ENCODE measurements around the gene DGKQ. TPM values are rescaled to one million over a fixed set of nuclear protein-coding genes. Genes with fewer than 3 reads are reported as not detected.

The DGKQ gene, protein sequence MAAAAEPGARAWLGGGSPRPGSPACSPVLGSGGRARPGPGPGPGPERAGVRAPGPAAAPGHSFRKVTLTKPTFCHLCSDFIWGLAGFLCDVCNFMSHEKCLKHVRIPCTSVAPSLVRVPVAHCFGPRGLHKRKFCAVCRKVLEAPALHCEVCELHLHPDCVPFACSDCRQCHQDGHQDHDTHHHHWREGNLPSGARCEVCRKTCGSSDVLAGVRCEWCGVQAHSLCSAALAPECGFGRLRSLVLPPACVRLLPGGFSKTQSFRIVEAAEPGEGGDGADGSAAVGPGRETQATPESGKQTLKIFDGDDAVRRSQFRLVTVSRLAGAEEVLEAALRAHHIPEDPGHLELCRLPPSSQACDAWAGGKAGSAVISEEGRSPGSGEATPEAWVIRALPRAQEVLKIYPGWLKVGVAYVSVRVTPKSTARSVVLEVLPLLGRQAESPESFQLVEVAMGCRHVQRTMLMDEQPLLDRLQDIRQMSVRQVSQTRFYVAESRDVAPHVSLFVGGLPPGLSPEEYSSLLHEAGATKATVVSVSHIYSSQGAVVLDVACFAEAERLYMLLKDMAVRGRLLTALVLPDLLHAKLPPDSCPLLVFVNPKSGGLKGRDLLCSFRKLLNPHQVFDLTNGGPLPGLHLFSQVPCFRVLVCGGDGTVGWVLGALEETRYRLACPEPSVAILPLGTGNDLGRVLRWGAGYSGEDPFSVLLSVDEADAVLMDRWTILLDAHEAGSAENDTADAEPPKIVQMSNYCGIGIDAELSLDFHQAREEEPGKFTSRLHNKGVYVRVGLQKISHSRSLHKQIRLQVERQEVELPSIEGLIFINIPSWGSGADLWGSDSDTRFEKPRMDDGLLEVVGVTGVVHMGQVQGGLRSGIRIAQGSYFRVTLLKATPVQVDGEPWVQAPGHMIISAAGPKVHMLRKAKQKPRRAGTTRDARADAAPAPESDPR
- total RNA-seq (ENCODE audit: low replicate concordance): 9.9 and 13.7 TPM in 2 replicates

GRCh38 chr4:973431-974397, at the start of gene DGKQ:
DGKQ (minus strand) TSS chr4:973569; CDS start chr4:973482, 87 bp downstream.
- TF ChIP-seq, protein P1, sequence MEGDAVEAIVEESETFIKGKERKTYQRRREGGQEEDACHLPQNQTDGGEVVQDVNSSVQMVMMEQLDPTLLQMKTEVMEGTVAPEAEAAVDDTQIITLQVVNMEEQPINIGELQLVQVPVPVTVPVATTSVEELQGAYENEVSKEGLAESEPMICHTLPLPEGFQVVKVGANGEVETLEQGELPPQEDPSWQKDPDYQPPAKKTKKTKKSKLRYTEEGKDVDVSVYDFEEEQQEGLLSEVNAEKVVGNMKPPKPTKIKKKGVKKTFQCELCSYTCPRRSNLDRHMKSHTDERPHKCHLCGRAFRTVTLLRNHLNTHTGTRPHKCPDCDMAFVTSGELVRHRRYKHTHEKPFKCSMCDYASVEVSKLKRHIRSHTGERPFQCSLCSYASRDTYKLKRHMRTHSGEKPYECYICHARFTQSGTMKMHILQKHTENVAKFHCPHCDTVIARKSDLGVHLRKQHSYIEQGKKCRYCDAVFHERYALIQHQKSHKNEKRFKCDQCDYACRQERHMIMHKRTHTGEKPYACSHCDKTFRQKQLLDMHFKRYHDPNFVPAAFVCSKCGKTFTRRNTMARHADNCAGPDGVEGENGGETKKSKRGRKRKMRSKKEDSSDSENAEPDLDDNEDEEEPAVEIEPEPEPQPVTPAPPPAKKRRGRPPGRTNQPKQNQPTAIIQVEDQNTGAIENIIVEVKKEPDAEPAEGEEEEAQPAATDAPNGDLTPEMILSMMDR (IDR thresholded peaks at IDR 0.05; ENCODE audit: insufficient read depth, low read length): no peak
- peak; percentile 77 for DNase-seq (ENCODE audit: low read depth)

DNA sequence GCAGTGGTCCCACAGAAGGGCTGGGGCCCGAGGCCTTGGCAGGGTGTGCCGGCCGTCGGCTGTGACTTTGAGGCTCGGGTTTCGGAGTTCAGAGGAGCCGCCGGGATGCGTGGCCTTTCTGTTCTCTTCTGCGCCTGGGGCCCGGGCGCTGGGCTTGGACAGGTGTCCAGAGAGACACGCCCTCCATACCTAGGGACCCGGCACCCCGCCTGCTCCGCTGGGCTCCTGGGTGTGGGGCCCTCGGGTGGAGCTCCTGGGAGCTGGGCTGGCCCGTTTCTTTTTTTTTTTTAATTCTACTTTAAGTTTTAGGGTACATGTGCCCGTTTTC, 49.3 kb upstream of the DGKQ start:
- no peak overlapping the region for H3K4me3 ChIP-seq (ENCODE audit: low read depth, low read length)
- no peak for DNase-seq (ENCODE audit: low read depth)
- TF ChIP-seq, protein P1 (IDR thresholded peaks at IDR 0.05; ENCODE audit: insufficient read depth, low read length): no peak

More at GRCh38 chr4:973431-974397, at the start of gene DGKQ:
- H3K4me3 ChIP-seq (ENCODE audit: low read depth, low read length): peak within 1 kb of the TSS; percentile 77

GRCh38 chr4:1022051-1022738, 48.8 kb upstream of the DGKQ start:
- TF ChIP-seq, protein P1 (IDR thresholded peaks at IDR 0.05; ENCODE audit: insufficient read depth, low read length): no peak
- no peak for DNase-seq (ENCODE audit: low read depth)
- H3K4me3 ChIP-seq (ENCODE audit: low read depth, low read length): no peak overlapping the region

- no peak for DNase-seq (ENCODE audit: low read depth)
- H3K4me3 ChIP-seq (ENCODE audit: low read depth, low read length): no peak overlapping the region
These were observed 48.1 kb upstream of the DGKQ start for GRCh38 chr4:1021386-1022050.

DNA sequence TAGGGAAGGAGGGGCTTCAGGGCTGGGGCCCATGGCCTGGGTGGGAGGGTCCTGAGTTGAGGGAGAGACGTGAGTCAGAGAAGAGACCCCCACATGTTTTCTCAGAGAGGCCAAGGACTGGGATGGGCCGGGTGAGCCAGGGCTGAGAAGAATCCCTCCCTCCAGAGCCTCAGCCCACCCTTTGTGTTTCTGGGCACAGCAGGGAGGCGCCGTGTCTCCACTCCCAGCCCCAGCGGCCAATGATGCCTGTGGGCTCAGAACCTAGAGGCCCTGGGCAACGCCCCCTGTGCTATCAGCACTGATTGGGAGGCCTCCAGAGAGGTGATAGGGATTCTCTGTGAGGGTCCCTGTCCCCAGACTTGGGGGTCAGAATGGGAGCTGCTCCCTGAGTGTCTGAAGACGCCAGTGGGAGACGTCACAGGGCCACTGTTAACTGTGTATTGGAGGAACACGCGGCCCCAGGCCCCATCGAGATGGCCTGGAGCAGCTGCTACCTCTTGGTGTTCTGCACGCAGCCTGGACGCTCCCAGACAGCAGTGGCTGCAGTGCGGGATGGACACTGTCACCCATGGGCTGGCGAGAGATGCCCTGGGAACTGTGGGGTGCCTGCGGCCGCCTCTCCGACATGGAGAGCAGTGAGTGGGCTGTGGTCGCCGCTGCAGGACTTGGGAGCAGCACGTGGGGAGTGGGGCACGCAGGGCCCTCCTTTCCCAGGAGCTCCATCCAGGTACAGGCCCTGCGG, 46.5 kb upstream of the DGKQ start:
- TF ChIP-seq, protein P1 (IDR thresholded peaks at IDR 0.05; ENCODE audit: insufficient read depth, low read length): no peak
- no peak for DNase-seq (ENCODE audit: low read depth)
- no peak overlapping the region for H3K4me3 ChIP-seq (ENCODE audit: low read depth, low read length)

More at GRCh38 chr4:1021386-1022050, 48.1 kb upstream of the DGKQ start:
- TF ChIP-seq, protein P1 (IDR thresholded peaks at IDR 0.05; ENCODE audit: insufficient read depth, low read length): no peak

Measured in fibroblast of the aortic adventitia (primary cell).